GM23248 (cell line): Measurements from ENCODE around the gene ADRA1B. TPM values are rescaled to one million over a fixed set of nuclear protein-coding genes. Genes with fewer than 3 reads are reported as not detected.

ENCODE experiments used
- DNase-seq: peaks from one replicate; pipeline ENCODE4 v3.0.0-alpha.2; 2015
- H2AFZ ChIP-seq: fragments of 200-600 bp; sonication (generic); 2 replicates; pipeline ENCODE4 v1.6.1; 2016; ENCODE audit warnings: antibody characterized with exemption
- H3F3A ChIP-seq: fragments of 200-600 bp; sonication (generic); 2 replicates; pipeline ENCODE4 v1.6.1; 2016; ENCODE audit warnings: mild to moderate bottlenecking, antibody characterized with exemption, mixed run types; ENCODE audit not compliant: insufficient read depth
- H3K27ac ChIP-seq: fragments of 200-600 bp; sonication (generic); 2 replicates; pipeline ENCODE4 v1.5.1; 2016; ENCODE audit warnings: mild to moderate bottlenecking
- H3K27me3 ChIP-seq: fragments of 200-600 bp; sonication (generic); replicated peaks from 2 replicates; pipeline ENCODE4 v1.6.1; 2016; ENCODE audit warnings: mild to moderate bottlenecking; ENCODE audit not compliant: insufficient read depth
- H3K36me3 ChIP-seq: fragments of 200-600 bp; sonication (generic); 2 replicates; pipeline ENCODE4 v1.6.1; 2016; ENCODE audit warnings: low read depth, mild to moderate bottlenecking
- H3K4me1 ChIP-seq: fragments of 200-600 bp; sonication (generic); 2 replicates; pipeline ENCODE4 v1.6.1; 2016; ENCODE audit warnings: mild to moderate bottlenecking; ENCODE audit not compliant: insufficient read depth
- H3K4me2 ChIP-seq: fragments of 200-600 bp; sonication (generic); one replicate; pipeline ENCODE4 v1.6.1; 2016; ENCODE audit warnings: mild to moderate bottlenecking; ENCODE audit not compliant: unreplicated experiment
- H3K4me3 ChIP-seq: fragments of 200-600 bp; sonication (generic); 2 replicates; pipeline ENCODE4 v1.5.1; 2016; ENCODE audit warnings: mild to moderate bottlenecking
- H3K79me2 ChIP-seq: fragments of 200-600 bp; sonication (generic); 2 replicates; pipeline ENCODE4 v1.6.1; 2016; ENCODE audit warnings: mild to moderate bottlenecking; ENCODE audit not compliant: insufficient read depth
- H3K9ac ChIP-seq: fragments of 200-600 bp; sonication (generic); 2 replicates; pipeline ENCODE4 v1.6.1; 2016; ENCODE audit warnings: mild to moderate bottlenecking
- H3K9me2 ChIP-seq: fragments of 200-600 bp; sonication (generic); 2 replicates; pipeline ENCODE4 v1.6.1; 2016; ENCODE audit warnings: mixed run types, mild to moderate bottlenecking, moderate library complexity; ENCODE audit not compliant: insufficient read depth
- H3K9me3 ChIP-seq: fragments of 200-600 bp; sonication (generic); one replicate; pipeline ENCODE4 v1.6.1; 2017; ENCODE audit warnings: low read depth
- H4K20me1 ChIP-seq: fragments of 200-600 bp; sonication (generic); 2 replicates; pipeline ENCODE4 v1.6.0; 2016; ENCODE audit not compliant: insufficient read depth
- EZH2 ChIP-seq: fragments of 200-600 bp; sonication (generic); IDR thresholded peaks from 2 replicates; pipeline ENCODE4 v1.6.1; 2018; ENCODE audit warnings: antibody characterized with exemption, mild to moderate bottlenecking; ENCODE audit not compliant: insufficient read depth, poor library complexity, severe bottlenecking
- EZH2phosphoT487 ChIP-seq: fragments of 200-600 bp; sonication (generic); IDR thresholded peaks from 2 replicates; pipeline ENCODE4 v1.6.1; 2018; ENCODE audit warnings: antibody characterized with exemption, moderate library complexity, mild to moderate bottlenecking, low read depth; ENCODE audit not compliant: insufficient read depth
- WGBS, 2 experiments: methylation state at CpG; one replicate each; pipeline ENCODE4 v1.1.6; 2015 to 2017; ENCODE audit warnings: low lambda C conversion rate in 2 of 2, low coverage in 1 of 2; ENCODE audit errors: missing lambda C conversion rate in 2 of 2; 5-methylcytosine and 5-hydroxymethylcytosine counted together
- in situ Hi-C: fragments of 300-500 bp; cut with MboI; formaldehyde crosslinking; loops from 2 replicates; pipeline ENCODE4 v1.15.0; 2020
- polyA plus RNA-seq: library from polyadenylated mRNA; unstranded; fragments of >200 nt; fragmentation: Nextera tagmentation; extraction: Ambion mirVana; gene quantifications from 2 replicates; pipeline ENCODE4 v1.2.1, GENCODE V29; 2016
- total RNA-seq: library from RNA; depleted of rRNA; stranded (reverse); fragments of >200 nt; shearing (Covaris generic); gene quantifications from 2 replicates; pipeline ENCODE4 v1.2.3, GENCODE V29; 2014

Gene ADRA1B
- total and polyA plus RNA-seq, 2 experiments from 2014 or later: 0.32 TPM; not detected in 1

- no peak for DNase-seq
- Histone ChIP-seq H3K79me2 (no peaks in the 10 kb centered on the region), H3K36me3 (no peaks in the 10 kb centered on the region), H3K4me2 (no peak overlapping the region), H4K20me1 (no peaks in the 10 kb centered on the region), H3K9me2 (no peaks in the 10 kb centered on the region), H3K9me3 (no peaks in the 10 kb centered on the region), H3K4me3 (no peak overlapping the region), H2AFZ (no peak overlapping the region), H3K4me1 (peaks cover 12% of the 10 kb centered on the region), H3K27ac (no peak overlapping the region), H3K27me3 (no peaks in the 10 kb centered on the region; the same call in 1 of the 2 replicates), H3K9ac (no peak overlapping the region), H3F3A (peaks cover 16% of the 10 kb centered on the region)
- TF ChIP-seq EZH2phosphoT487 (no peak), EZH2 (no peak)
- WGBS, 2 experiments: 74 to 77% methylated on average over 5 of the region's 5 CpGs
- in situ Hi-C loops: no loop called here
These were observed 27.0 kb downstream of the ADRA1B start for GRCh38 chr5:159943326-159943725.

GRCh38 chr5:159944056-159944600 is 27.8 kb downstream of the ADRA1B start:
- no peak overlapping the region for H3K4me2 ChIP-seq
- no peaks in the 10 kb centered on the region for H3K9me3 ChIP-seq
- no peaks in the 10 kb centered on the region; the same call in 1 of the 2 replicates for H3K27me3 ChIP-seq
- H4K20me1 ChIP-seq: no peaks in the 10 kb centered on the region
- no peaks in the 10 kb centered on the region for H3K9me2 ChIP-seq
- no peak overlapping the region for H3K9ac ChIP-seq
- no peak for DNase-seq
- in situ Hi-C loops: no loop called here
- H2AFZ ChIP-seq: no peak overlapping the region
- no peak overlapping the region for H3K4me3 ChIP-seq
- no peaks in the 10 kb centered on the region for H3K36me3 ChIP-seq
- H3K4me1 ChIP-seq: peaks cover 12% of the 10 kb centered on the region
- no peaks in the 10 kb centered on the region for H3K79me2 ChIP-seq
- H3F3A ChIP-seq: peaks cover 16% of the 10 kb centered on the region
- H3K27ac ChIP-seq: no peak overlapping the region
- no peak for TF ChIP-seq EZH2
- TF ChIP-seq EZH2phosphoT487: no peak
- WGBS, 2 experiments: 81 to 82% methylated on average over 5 of the region's 5 CpGs

- no peak for TF ChIP-seq EZH2
- no peak for TF ChIP-seq EZH2phosphoT487
- Histone ChIP-seq H3K4me1 (peaks cover 12% of the 10 kb centered on the region), H3K4me2 (no peak overlapping the region), H3K9me3 (no peaks in the 10 kb centered on the region), H4K20me1 (no peaks in the 10 kb centered on the region), H2AFZ (no peak overlapping the region), H3F3A (peaks cover 16% of the 10 kb centered on the region), H3K27ac (no peak overlapping the region), H3K36me3 (no peaks in the 10 kb centered on the region), H3K4me3 (no peak overlapping the region), H3K79me2 (no peaks in the 10 kb centered on the region), H3K27me3 (no peaks in the 10 kb centered on the region; the same call in 1 of the 2 replicates), H3K9me2 (no peaks in the 10 kb centered on the region), H3K9ac (no peak overlapping the region)
- DNase-seq: no peak
- in situ Hi-C loops: no loop called here
- WGBS, 2 experiments: 79 to 95% methylated on average over 2 of the region's 2 CpGs
These were observed 29.1 kb downstream of the ADRA1B start for GRCh38 chr5:159945359-159945758.

GRCh38 chr5:159947708-159948358 is 31.6 kb downstream of the ADRA1B start:
- Histone ChIP-seq H3K4me3 (peak overlapping the region; percentile 43), H3K4me1 (peaks cover 12% of the 10 kb centered on the region), H3K4me2 (peak overlapping the region; percentile 48), H3K27ac (peak overlapping the region; percentile 19; the same call in 1 of the 2 replicates), H3F3A (peaks cover 16% of the 10 kb centered on the region), H3K36me3 (no peaks in the 10 kb centered on the region), H4K20me1 (no peaks in the 10 kb centered on the region), H3K9ac (no peak overlapping the region), H3K79me2 (no peaks in the 10 kb centered on the region), H3K9me2 (no peaks in the 10 kb centered on the region), H2AFZ (peak overlapping the region; percentile 27; the same call in 1 of the 2 replicates), H3K9me3 (no peaks in the 10 kb centered on the region), H3K27me3 (no peaks in the 10 kb centered on the region)
- DNase-seq: peak; percentile 70
- in situ Hi-C loops: no loop called here
- 15 to 19% methylated on average over 9 of the region's 9 CpGs for WGBS, 2 experiments
- TF ChIP-seq EZH2: no peak
- no peak for TF ChIP-seq EZH2phosphoT487
